Natural killer cell (primary cell): ENCODE data around the gene CHIC2. TPM values are rescaled to one million over a fixed set of nuclear protein-coding genes. Genes with fewer than 3 reads are reported as not detected.
A peak's percentile ranks its signal among the peaks of the same experiment; 100 is the strongest.

Experiments
- ATAC-seq, 3 donors: fragments of 150-1000 bp in 2 of 3; fragments of 200-7000 bp in 1 of 3; cut with Tn5 transposase; 1 replicate in 1 of 3; 2 replicates in 2 of 3; pipeline ENCODE4 v1.10.0; 2021; ENCODE audit warnings: mild to moderate bottlenecking in 2 of 3, moderate library complexity in 2 of 3
- DNase-seq, 2 donors: peaks; one replicate each; pipeline versions ENCODE4 v3.0.0 to v3.0.0-alpha.2; 2013 to 2021; ENCODE audit warnings: mixed read lengths in 1 of 2
- H3K27ac ChIP-seq: one replicate; pipeline ENCODE4 v1.5.1; 2013; ENCODE audit warnings: mild to moderate bottlenecking, low read length
- H3K27me3 ChIP-seq: one replicate; pipeline ENCODE4 v1.6.1; 2013; ENCODE audit warnings: low read length; ENCODE audit not compliant: control insufficient read depth, insufficient read depth
- H3K36me3 ChIP-seq: one replicate; pipeline ENCODE4 v1.6.1; 2013; ENCODE audit warnings: low read length; ENCODE audit not compliant: control insufficient read depth, insufficient read depth
- H3K4me1 ChIP-seq: one replicate; pipeline ENCODE4 v1.6.1; 2013; ENCODE audit warnings: low read length; ENCODE audit not compliant: control insufficient read depth, insufficient read depth
- H3K4me3 ChIP-seq: one replicate; pipeline ENCODE4 v1.5.1; 2013; ENCODE audit warnings: low read length
- H3K9me3 ChIP-seq: one replicate; pipeline ENCODE4 v1.6.1; 2013; ENCODE audit warnings: low read length; ENCODE audit not compliant: control insufficient read depth, insufficient read depth
- H3K27ac Mint-ChIP-seq, 2 donors: one replicate each; pipeline ENCODE4 v1.8.0; 2022; ENCODE audit warnings: mild to moderate bottlenecking in 2 of 2, mixed read lengths in 2 of 2, moderate library complexity in 1 of 2
- H3K27me3 Mint-ChIP-seq, 2 donors: one replicate each; pipeline ENCODE4 v1.8.0; 2022; ENCODE audit warnings: low read depth in 2 of 2, mixed read lengths in 2 of 2
- H3K36me3 Mint-ChIP-seq: one replicate; pipeline ENCODE4 v1.8.0; 2022; ENCODE audit warnings: mixed read lengths
- H3K4me1 Mint-ChIP-seq, 2 donors: one replicate each; pipeline ENCODE4 v1.8.0; 2022; ENCODE audit warnings: mixed read lengths in 2 of 2
- H3K4me3 Mint-ChIP-seq: one replicate; pipeline ENCODE4 v1.8.0; 2022; ENCODE audit warnings: mild to moderate bottlenecking, moderate library complexity, mixed read lengths
- H3K9me3 Mint-ChIP-seq, 2 donors: one replicate each; pipeline ENCODE4 v1.8.0; 2022; ENCODE audit warnings: mixed read lengths in 2 of 2
- CTCF ChIP-seq: fragments of 200-600 bp; IDR thresholded peaks from one replicate; pipeline ENCODE4 v1.8.0; 2022; ENCODE audit warnings: antibody characterized with exemption
- WGBS: methylation state at CpG from one replicate; pipeline ENCODE4 v1.1.7; 2013; ENCODE audit warnings: missing lambda C conversion rate; ENCODE audit not compliant: insufficient coverage; 5-methylcytosine and 5-hydroxymethylcytosine counted together
- intact Hi-C: fragments of 100-400 bp; cut with micrococcal nuclease; formaldehyde crosslinking; loops from one replicate; pipeline ENCODE4 v1.14.2; 2022
- total RNA-seq, 4 donors: library from RNA; stranded (reverse); fragments of 120-200 nt in 1 of 4; gene quantifications; one replicate each; pipeline versions ENCODE4 v1.2.3 to v1.2.4, GENCODE V29; 2013 to 2022

Gene CHIC2
- total RNA-seq, 3 donors from 2014 or later (not counting 1 experiment from before 2014, with no cell fraction given): 62.0 to 85.0 (median 79.7) TPM

- Histone ChIP-seq H3K4me1 (no peaks in the 10 kb centered on the region), H3K9me3 (no peaks in the 10 kb centered on the region), H3K4me3 (no peak overlapping the region), H3K27me3 (no peaks in the 10 kb centered on the region), H3K27ac (no peak overlapping the region), H3K36me3 (peaks cover 12% of the 10 kb centered on the region)
- Mint-ChIP-seq H3K27me3 (no peaks in the 10 kb centered on the region), H3K4me3 (no peak overlapping the region), H3K36me3 (no peaks in the 10 kb centered on the region), H3K9me3 (no peaks in the 10 kb centered on the region), H3K27ac (peak overlapping the region; percentile 59 to 84), H3K4me1 (peaks cover 29 to 33% of the 10 kb centered on the region in 2 donors)
- ATAC-seq (no peak), DNase-seq (no peak)
- WGBS: 85% methylated on average over 1 of the region's 2 CpGs
- TF ChIP-seq CTCF: no peak
- intact Hi-C loops: no loop called here
These were observed 59.9 kb downstream of the CHIC2 start for GRCh38 chr4:54004463-54004862.

- H3K9me3 Mint-ChIP-seq: no peaks in the 10 kb centered on the region
- no peaks in the 10 kb centered on the region for H3K9me3 ChIP-seq
- H3K27me3 Mint-ChIP-seq: no peaks in the 10 kb centered on the region
- no peak for ATAC-seq
- peaks cover 9% of the 10 kb centered on the region for H3K36me3 ChIP-seq
- H3K27ac ChIP-seq: no peak overlapping the region
- H3K36me3 Mint-ChIP-seq: no peaks in the 10 kb centered on the region
- intact Hi-C loops: no loop called here
- H3K4me1 ChIP-seq: no peaks in the 10 kb centered on the region
- H3K27me3 ChIP-seq: no peaks in the 10 kb centered on the region
- no peak for TF ChIP-seq CTCF
- no peak overlapping the region for H3K4me3 ChIP-seq
- peaks cover 22 to 30% of the 10 kb centered on the region in 2 donors for H3K4me1 Mint-ChIP-seq
- over 99% methylated on average over 9 of the region's 10 CpGs for WGBS
- no peak overlapping the region for H3K4me3 Mint-ChIP-seq
- DNase-seq: no peak
- no peak overlapping the region for H3K27ac Mint-ChIP-seq
These were observed 62.6 kb downstream of the CHIC2 start for GRCh38 chr4:54001668-54002365.

GRCh38 chr4:53997898-53998297 is 66.5 kb downstream of the CHIC2 start:
- ATAC-seq: no peak
- H3K4me3 Mint-ChIP-seq: no peak overlapping the region
- peaks cover 14% of the 10 kb centered on the region in 2 donors for H3K4me1 Mint-ChIP-seq
- TF ChIP-seq CTCF: no peak
- no peak for DNase-seq
- no peaks in the 10 kb centered on the region for H3K27me3 Mint-ChIP-seq
- H3K27me3 ChIP-seq: no peaks in the 10 kb centered on the region
- no peaks in the 10 kb centered on the region for H3K9me3 ChIP-seq
- no peaks in the 10 kb centered on the region for H3K4me1 ChIP-seq
- 65% methylated on average over 3 of the region's 4 CpGs for WGBS
- intact Hi-C loops: no loop called here
- H3K9me3 Mint-ChIP-seq: no peaks in the 10 kb centered on the region
- H3K27ac Mint-ChIP-seq: peak overlapping the region in 1 of 2 donors; percentile 51
- no peak overlapping the region for H3K4me3 ChIP-seq
- no peaks in the 10 kb centered on the region for H3K36me3 Mint-ChIP-seq
- no peak overlapping the region for H3K27ac ChIP-seq
- peaks cover 7% of the 10 kb centered on the region for H3K36me3 ChIP-seq
